ENCODE data around the gene FERMT2.
"Not testable (repeated sequence)": the region's sequence is repeated elsewhere in the genome, so short reads cannot be mapped to it uniquely, and the experiment has no call there.

Gene FERMT2

GRCh38 chr14:52944254-52944653, 6.6 kb downstream of the FERMT2 start:
- DNase-seq = no peak

DNA sequence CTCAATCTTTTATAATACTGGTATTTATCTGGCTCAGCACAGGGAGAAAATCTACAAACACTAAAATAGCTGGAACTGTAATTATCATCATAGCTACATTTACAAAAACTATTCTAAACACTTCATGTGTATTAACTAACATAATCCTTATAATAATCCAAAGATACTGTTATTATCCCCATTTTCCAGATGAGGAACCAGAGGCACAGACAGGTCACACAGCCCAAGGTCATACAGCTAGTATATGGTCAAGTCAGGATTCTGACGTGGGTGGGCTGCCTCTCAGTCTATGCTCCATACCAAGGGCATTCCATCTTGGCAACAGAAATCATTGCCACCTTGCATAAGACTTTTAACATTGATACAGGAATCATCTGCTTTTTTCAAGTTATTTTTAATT, 11.4 kb downstream of the FERMT2 start:
- DNase-seq = no peak

- no peak for DNase-seq
Observed at GRCh38 chr14:52937869-52938268, 13.0 kb downstream of the FERMT2 start.

GRCh38 chr14:52937306-52937705, 13.5 kb downstream of the FERMT2 start:
- DNase-seq = no peak

- DNase-seq = no peak
Observed at GRCh38 chr14:52936437-52936836, 14.4 kb downstream of the FERMT2 start.

DNA sequence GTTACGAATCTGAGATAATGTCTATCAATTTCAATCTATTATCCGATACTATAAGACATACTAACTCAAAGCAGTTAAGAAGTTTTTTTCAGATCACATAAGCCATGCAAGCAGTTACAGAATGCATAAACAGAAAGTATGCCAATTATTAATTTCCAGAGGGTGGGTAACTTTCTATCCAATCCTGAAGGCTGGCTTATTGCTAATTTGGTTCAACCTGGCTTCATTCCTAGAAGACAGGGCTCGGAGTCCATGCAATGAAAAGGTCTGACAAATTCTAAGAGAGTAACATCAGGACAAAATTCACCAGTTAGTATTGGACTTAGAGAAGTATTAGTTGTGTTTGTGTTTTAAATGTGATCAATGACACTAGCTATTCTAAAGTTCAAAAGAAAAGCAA, 15.0 kb downstream of the FERMT2 start:
- DNase-seq = no peak

- DNase-seq = no peak
Observed at GRCh38 chr14:52934762-52935161, 16.1 kb downstream of the FERMT2 start.

- no peak for DNase-seq
Observed at GRCh38 chr14:52929192-52929807, 21.6 kb downstream of the FERMT2 start.

- DNase-seq = no peak
Observed at GRCh38 chr14:52926953-52927352, 23.9 kb downstream of the FERMT2 start.

- DNase-seq = no peak
Observed at GRCh38 chr14:52923902-52924575, 26.8 kb downstream of the FERMT2 start.

DNA sequence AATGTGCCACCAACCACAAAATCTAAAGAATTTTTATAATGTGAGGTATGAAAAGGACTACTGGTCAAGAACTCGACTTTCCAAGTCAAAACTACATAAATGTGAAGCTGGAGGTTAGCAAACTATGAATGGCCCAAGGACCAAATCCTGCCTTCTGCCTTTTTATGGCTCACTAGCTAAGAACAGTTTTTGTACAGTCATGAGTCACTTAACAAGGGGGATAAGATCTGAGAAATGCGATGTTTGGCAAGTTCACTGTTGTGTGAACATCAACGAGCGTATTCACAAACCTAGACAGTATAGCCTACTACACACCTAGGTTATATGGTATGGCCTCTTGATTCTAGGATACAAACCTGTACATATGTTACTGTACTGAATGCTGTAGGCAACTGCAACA, 28.2 kb downstream of the FERMT2 start:
- no peak for DNase-seq

DNA sequence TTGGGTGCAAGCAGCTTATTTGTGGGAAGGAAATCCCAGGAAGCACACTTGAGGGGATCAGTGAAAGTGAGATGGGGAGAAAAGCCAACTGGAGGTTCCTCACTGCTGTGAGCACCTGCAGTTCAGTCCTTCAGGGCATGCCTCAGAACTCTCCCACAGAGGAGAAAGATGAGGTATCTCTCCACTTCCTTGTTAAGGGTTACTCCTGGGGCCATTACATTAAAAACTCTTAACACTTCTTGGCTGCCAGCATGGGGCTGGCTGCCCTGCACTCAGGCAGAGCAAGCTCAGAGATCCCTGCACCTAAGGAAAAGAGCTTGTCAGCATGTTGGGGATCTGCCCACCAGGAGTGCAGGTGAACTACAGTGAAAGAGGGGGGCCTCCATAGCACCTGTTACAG, 28.8 kb downstream of the FERMT2 start:
- DNase-seq = no peak

GRCh38 chr14:52920411-52920810, 30.4 kb downstream of the FERMT2 start:
- not testable (repeated sequence) for DNase-seq

DNA sequence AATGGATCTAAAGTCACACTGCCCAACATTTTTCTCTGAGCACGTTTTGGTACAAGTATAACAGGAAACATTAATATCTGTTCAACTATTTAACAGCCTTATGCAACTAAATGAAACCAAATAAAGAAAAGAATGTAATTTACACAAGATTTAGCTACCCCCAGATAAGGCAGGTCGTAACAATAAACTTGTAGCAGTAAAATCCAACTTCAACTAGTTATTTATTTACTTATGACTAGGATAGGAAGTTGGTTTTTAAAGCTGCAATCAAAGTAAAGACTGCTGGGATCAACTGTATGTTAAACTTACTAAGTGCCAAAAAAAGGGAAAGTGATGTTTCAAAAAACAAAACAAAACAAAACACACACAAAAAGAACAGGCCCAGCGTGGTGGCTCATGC, 30.9 kb downstream of the FERMT2 start:
- DNase-seq = no peak

GRCh38 chr14:52918486-52918885, 32.4 kb downstream of the FERMT2 start:
- no peak for DNase-seq

DNA sequence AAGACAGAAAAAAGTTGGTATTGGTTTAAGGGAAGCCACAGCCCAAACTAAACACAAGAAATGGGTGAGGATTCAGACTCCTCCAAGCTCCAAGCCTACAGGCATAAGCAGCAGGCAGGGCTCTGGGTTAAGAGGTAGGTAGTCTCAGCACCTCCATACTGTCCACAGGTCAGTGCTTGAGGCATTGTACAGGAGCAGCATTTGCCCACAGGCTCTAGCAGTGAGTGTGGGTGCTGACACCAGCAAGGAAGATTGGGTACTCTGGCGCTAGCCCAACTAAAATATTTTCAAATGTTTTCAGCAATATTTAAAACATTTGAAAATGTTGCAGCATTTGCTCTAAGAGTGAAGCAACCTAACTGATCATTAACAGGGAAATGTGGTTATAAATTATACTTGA, 33.1 kb downstream of the FERMT2 start:
- DNase-seq = no peak

DNA sequence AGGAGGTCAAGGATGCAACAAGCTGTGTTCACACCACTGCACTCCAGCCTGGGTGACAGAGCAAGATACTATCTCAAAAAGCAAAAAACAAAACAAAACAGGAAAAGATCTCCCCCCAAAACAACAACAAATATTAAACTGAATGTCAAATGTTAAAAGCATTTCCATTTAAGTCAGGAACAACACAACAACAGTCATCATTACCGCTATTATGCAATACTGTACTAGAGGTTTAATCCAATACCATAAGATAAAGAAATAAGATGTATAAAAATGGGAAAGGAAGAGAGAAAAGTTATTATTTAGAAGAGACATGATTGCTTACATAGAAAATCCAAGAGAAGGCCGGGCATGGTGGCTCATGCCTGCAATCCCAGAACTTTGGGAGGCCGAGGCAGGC, 36.6 kb downstream of the FERMT2 start:
- no peak for DNase-seq

GRCh38 chr14:52913271-52913670, 37.6 kb downstream of the FERMT2 start:
- DNase-seq = no peak

- DNase-seq = no peak
Observed at GRCh38 chr14:52911904-52912303, 38.9 kb downstream of the FERMT2 start.

- no peak for DNase-seq
Observed at GRCh38 chr14:52910572-52910971, 40.3 kb downstream of the FERMT2 start.

DNA sequence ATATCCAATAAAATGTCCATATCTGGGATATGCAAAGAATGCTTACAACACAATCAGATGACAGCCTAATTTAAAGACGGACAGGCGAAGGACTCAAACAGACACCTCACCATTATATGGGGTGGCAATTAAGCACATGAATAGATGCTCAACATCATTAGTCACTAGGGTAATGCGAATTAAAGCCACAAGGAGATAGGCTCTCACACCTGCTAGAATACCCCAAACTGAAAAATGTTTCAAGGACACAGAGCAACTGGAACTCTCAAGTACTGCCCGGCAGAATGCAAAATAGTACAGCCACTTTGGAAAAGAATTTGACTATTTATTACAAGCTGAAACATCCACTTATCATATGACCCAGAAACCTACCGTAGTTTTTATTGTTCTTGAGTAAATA, 42.9 kb downstream of the FERMT2 start:
- no peak for DNase-seq

GRCh38 chr14:52906141-52906601, 44.7 kb downstream of the FERMT2 start:
- no peak for DNase-seq

GRCh38 chr14:52902971-52903619, 47.8 kb downstream of the FERMT2 start:
- DNase-seq = no peak

GRCh38 chr14:52901357-52901980, 49.4 kb downstream of the FERMT2 start:
- no peak for DNase-seq

All from stimulated activated CD4-positive, alpha-beta T cell treated with anti-CD3 and anti-CD28 coated beads, Interleukin-2, amount 100 ng/mL, for 24 hours (primary cell).